Skin of body (tissue), 2 donors: ENCODE data around the gene KIF5A. TPM values are rescaled to one million over a fixed set of nuclear protein-coding genes. Genes with fewer than 3 reads are reported as not detected.
"Not testable (repeated sequence)": the region's sequence is repeated elsewhere in the genome, so short reads cannot be mapped to it uniquely, and the experiment has no call there.

Experiments
- DNase-seq: peaks from one replicate; lab custom pipeline; 2025; lab: John Stamatoyannopoulos, UW
- total RNA-seq: library from RNA; depleted of rRNA; stranded (reverse); fragments of >200 nt; gene quantifications from one replicate; pipeline ENCODE4 v1.2.3, GENCODE V29; 2014

KIF5A gene
- total RNA-seq, 1 donor from 2014 or later: 0.39 TPM

DNA sequence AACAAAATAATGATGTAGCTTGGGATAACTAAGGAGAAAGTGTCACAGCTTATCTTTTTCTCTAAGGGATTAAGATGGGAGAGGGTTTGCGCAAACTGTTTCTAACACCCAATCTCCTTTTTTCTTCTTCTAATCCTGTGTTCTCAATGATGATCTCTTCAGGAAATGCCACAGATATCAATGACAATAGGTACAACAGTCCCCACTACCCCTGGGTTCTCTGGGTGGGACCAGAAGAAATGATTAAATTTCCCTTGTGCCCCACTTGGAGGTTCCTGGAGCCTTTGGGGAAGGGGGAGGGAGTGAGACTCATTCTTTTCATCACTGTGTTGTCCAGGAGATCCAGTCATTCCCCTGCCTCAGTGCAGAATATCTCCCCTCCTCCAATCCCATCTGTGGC lies 32.6 kb downstream of the KIF5A start:
- no peak for DNase-seq

DNA sequence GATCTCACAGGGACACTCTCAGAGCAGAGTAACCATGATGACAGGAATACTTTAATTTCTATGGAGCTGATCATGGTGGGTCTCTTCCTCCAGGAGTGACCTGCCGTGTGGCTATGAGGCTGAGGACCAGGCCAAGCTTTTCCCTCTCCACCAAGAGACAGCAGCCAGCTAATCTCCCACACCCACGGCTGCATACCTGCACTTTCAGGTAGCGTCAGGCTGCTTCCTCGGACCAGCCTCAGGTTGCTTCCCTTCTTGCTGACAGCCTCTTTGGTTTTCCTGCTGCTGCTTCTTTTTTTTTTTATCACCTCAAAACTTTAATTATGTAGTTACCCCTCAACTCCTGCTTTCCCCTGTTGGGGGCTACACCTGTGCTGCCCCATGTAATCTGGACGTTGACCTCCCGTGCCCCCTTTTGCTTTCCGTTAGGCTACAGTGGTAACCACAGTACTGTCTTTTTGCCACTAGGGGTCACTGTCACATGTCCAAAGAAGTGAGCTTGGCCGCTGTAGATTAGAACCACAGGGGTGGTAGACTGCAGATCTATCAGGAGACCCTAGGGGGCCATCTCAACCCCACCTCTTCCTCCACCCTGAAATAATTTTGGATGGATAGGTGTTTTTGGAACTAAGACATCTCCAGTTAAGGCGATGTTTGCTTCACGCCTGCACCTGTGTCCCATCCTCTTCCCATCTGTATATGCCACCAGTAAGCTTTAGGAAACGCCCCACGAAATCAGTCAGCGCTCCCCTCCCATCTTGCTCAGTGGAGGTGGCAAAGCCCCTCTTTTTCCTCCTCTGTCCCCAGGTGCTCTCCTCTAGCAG lies 33.4 kb downstream of the KIF5A start:
- DNase-seq: peak; percentile 73

DNA sequence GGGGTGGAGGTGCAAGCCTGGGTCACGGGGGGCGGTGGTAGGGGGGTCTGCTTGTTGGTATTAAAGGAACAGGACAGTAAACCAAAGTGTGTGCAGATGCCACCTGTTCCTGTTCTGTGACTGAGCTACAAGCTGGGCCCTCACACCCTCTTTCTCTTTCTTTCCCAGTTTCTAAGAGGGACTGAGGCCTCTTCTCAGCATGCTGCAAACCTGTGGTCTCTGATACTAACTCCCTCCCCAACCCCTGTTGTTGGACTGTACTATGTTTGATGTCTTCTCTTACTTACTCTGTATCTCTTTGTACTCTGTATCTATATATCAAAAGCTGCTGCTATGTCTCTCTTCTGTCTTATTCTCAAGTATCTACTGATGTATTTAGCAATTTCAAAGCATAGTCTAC lies 34.2 kb downstream of the KIF5A start:
- DNase-seq: no peak

DNA sequence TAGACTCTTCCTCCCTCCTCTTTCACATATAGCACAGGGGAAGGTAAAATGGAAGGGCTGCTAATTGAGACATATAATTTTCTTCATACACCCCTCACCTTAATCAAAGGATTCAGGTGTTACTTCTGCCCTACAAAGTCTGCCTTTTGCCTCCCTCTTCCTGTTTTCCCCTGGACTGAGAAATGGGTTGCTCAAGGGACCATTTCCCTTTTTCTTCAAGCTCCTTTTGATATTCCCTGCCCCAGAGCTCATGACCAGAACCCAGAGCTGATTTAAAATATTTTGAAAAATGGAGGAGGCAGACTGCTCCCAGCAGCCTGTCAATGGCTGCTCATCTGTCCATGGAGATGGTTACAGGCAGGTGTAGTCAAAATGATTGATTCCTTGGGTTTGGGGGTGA lies 34.8 kb downstream of the KIF5A start:
- no peak for DNase-seq

DNA sequence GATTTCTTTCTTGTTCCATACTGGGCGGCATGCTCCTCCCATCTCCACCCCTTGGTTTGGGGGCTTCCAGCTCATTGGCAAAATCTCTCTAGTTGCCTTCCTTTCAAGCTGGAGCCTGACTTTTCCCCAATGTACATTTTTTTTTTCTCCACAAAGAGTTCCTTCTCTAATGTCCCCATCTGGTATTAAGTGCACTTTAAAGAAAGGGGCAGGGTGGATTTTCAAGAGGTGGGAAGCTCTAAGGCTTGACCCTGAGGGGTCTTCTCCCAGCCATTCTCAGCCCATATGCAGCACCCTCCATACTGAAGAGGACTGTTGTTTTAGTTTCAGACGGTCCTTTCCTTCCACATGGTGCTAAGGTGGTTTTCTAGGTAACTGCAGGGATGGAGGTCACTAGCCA lies 35.3 kb downstream of the KIF5A start:
- no peak for DNase-seq

DNA sequence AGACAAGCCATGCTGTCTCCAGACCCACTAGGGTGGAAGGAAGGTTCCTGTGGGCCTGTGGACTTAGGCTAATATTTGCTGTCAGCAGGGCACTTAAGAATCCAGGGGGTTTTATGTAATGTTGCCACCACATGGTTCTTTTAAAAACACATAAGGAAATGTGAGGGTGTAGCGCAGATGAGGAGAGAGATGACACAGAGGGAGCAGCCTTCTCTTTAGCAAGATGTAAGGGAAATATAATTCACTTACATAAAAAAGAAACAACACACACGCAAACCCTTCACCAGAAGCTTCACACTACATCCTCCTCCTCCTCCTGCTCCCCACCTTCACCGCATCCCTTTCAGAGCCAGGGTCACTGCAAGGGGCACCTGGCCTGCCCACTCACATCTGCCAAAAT lies 36.3 kb downstream of the KIF5A start:
- no peak for DNase-seq

DNA sequence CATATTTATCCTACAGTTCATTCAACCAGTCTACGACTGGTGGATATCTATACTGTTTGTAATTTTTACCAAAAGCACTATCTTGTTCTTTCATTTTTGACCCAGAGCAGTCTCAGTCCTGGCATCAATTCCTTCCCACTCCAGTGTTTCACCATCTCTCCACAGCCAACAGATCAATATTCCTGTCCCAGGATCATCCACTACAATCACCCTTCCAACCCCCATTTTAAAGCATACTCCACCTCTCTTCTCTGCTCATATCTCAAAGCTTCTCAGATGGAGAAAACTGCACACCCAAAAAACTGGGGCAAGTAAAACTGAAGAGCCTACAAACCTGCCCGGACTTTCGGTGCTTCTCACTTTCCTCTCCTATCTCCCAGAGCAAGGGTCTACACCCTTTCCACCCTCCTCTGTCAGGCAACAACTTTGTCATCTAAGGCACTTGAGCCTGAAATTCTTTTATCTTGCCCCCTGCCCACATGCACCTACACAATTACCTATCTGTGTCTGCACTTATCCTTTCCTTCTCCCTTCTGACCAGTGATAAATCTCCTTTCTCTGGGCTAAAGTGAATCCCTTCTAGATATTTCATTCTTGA lies 37.1 kb downstream of the KIF5A start:
- no peak for DNase-seq

DNA sequence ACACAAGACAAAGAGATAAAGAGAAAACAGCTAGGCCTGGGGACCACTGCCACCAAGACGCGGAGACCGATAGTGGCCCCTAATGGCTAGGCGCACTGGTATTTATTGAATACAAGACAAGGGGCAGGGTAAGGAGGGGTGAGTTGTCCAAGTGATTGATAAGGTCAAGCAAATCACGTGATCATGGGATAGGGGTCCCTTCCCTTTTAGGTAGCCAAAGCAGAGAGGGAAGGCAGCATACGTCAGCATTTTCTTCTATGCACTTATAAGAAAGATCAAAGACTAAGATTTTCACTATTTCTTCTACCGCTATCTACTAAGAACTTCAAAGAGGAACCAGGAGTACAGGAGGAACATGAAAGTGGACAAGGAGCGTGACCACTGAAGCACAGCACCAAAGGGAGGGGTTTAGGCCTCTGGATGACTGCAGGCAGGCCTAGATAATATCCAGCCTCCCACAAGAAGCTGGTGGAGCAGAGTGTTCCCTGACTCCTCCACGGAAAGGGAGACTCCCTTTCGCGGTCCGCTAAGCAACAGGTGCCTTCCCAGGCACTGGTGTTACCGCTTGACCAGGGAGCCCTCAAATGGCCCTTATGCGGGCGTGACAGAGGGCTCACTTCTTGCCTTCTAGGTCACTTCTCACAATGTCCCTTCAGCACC lies 39.2 kb downstream of the KIF5A start:
- DNase-seq: not testable (repeated sequence)

DNA sequence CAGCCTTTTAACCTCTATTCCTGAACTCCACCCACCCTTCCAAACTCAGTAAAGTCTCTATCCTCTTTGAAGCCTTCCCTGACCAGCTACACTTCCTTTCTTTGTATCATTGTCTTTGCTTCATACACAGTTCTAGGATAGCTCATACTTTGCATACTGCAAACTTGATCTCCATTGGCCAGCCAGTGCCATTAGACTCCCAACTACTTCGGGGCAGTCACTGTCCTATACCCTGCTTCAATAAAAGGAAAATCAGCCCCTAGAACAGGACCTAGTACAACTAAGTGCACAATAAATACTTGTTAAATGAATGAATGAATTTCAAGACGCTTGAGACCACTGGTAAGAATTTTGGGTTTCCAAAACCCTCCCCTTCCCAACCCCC lies 40.6 kb downstream of the KIF5A start:
- DNase-seq: no peak

DNA sequence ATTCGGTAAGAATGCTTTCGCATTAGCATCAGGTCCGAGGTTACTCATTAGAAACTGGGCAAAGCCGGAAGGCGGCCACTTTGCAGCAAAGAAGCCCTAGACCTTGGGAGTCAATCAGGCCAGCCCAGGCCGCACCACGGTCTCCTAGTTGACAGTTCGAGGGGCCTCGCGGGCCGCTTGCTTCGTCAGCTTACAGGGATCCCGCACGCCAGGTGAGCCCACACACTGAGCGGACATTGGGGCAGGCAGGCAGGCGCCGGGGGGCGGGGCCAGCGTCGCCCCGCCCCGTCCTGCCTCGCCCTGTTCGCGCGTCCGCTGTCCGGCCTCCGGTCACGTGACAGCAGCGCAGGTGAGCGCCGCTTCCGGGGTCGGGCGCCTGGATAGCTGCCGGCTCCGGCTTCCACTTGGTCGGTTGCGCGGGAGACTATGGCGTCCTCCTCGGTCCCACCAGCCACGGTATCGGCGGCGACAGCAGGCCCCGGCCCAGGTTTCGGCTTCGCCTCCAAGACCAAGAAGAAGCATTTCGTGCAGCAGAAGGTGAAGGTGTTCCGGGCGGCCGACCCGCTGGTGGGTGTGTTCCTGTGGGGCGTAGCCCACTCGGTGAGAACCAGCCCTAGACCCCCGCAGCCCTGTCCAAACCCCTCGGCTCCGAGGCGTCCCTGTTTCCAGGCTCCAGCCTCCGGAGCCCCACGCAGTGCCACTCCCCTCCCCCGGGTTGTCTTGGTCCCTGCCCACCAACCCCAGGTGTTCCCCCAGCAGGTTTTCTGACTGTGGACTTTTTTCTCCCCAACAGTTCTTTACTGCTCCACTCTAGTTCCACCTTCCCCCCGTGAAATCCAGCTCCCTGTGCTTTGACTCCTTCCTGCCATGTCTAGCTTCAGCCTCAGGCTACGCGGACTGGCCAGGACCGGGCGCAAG lies 41.3 kb downstream of the KIF5A start, which contains the start of gene PIP4K2C:
Gene PIP4K2C (plus strand): TSS at position 329 of the 918 bp plus-strand sequence. CDS start 98 bp downstream, at position 427.
- no peak for DNase-seq

DNA sequence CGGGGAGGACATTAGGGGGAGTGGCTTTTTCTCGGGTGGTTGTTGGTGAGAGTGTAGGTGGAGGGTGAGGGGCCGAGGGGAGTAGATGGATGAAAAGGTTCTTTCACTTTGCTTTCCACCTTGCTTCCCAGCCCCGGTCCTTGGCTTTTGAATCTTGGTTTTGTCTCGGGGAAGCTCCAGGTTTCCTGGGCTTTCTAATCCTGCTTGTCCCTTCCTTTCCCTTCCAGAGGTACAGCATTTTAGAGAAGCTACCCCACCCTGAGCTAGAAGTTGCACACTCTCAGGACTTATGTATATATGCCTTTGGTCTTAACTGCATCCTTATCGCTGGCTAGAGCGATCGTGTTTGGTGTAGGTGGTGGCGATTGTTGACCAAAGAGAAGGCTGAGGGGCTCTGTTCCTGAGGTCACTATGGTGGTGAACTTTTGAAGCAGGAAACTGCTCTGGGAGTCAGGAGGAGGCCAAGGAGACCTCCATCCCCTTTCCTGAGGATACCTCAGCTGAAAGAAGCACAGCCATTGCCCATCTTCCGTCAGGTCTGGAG lies 42.0 kb downstream of the KIF5A start:
- no peak for DNase-seq

DNA sequence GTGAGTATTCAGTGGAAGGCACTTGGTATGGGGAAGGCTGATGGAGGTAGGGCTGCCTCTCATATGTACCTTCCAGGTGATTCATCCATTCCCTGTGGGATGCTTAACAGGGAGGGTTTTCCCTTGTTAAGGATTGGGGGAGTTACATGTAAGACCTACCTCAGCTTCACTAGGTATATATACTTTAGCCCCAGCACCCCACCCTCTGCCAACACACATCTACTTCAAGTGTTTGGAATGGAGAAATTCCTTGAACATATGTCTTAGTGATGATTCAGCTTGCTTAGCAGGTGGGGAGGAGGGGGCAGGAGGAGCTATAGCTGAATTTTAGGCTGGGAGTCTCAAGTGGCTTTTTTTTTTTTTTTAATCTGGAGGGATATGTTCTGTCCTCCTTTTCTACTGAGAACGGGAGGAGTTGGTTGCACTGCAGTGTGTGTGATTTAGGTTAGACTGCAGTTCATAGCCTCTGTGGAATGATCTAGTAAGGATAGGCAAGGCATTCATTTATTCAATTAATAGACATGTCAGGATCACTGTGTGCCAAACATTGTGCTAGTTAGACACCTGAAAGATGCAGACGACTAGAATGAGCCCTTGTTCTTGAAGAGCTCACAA lies 42.8 kb downstream of the KIF5A start:
- no peak for DNase-seq

DNA sequence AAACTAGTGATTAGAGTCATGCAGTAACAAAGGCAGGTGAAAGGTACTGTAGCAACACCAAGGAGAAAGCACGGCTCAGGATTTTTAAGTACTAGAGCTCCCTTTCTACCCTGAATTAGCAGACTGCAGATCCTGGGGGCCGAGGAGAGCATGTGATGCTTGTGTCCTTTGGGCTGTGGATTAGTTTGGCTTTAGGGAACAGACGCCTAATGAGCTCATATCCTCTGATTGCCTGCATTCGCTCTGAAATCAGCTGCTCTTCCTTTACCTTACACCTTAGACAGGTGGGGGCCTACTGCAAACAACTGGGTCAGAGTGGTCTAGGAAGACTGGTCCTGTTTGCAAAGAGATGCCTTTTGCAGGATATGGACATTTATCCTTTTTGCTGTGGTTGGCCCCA lies 43.3 kb downstream of the KIF5A start:
- DNase-seq: no peak

DNA sequence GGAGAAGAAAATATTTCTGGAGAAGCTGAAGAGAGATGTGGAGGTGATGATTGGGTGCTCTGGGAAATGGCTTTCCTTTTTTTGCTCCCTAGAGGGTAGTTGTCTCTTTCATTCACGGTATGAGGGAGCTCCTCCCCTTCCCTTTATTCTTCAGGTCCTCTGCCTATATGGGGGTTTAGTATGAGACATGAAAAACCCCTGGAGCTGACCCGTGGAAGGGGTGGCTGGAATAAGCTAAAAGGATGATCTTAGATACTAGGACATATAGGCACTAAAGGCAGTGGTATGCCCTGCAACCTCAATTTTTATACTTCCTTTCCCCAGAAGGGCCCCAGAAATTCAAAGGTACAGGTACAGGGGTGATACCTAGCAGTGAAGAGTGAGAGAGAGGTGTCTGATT lies 50.6 kb downstream of the KIF5A start:
- no peak for DNase-seq

DNA sequence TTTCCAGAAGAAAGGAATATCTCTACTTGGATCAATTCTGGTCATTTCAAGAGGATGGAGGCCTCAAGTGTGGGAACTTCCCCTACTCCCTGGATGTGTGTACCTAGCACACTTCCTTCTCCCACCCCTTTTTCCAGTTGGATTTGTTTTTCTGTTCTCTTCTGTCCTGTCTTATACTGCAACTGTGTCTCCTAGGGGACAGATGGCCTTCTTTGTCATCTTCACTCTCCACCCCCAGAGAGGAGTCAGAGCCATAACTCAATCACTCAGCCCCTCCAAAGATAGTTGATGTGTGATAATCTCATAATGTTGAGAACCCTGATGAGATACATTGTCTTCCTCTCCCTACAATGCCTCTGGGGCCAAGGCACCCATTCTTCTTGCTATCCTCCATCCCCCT lies 52.7 kb downstream of the KIF5A start:
- no peak for DNase-seq

DNA sequence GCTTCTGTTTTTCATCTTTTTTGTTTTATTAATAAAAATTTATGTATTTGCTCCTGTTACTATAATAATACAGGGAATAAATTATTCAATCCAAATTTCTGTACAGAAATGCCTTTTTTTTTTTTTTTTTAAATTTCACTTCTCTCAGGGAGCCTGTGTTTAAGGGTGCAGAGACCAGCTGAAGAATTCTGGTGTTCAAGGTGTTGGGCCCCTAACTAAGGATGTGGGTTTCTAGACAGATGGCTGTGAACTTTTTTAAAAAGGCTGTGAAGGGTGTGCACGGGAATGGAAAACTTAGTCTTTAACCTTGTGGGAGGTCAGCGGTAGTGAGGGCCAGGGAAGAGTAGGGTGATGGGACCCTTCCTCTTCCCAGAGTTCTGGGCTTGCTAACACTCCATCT lies 53.5 kb downstream of the KIF5A start:
- DNase-seq: no peak

DNA sequence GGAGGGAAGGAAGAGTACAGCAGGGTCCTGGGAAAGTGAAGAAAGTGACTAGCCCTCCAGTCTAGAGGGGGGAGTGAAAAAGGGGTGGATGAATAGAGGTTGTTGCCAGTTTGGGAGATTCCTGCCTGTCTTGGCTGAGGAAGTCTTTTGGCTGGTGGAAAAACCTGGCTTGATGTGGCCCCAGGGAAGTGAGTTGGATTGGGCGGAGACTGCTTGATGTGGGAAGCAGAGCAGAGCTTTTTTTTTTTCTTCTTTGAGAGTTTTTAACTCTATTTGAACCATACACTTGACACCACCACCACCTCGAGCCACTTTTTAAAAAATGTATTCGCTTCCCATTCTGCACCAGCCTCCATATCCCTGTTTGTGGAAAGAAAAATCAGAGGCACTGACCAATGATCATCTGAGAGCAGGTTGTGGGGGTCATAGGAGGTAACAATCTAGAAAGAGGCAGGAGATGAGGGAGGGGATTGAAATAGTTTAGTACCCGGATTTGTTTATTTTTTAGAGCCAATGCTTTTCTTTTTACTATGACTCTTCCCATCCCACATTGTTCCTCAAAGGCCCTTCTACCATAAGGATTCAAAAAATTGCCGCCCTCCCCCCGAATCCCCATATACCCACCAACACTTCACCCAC lies 54.1 kb downstream of the KIF5A start:
- peak; percentile 56 for DNase-seq

DNA sequence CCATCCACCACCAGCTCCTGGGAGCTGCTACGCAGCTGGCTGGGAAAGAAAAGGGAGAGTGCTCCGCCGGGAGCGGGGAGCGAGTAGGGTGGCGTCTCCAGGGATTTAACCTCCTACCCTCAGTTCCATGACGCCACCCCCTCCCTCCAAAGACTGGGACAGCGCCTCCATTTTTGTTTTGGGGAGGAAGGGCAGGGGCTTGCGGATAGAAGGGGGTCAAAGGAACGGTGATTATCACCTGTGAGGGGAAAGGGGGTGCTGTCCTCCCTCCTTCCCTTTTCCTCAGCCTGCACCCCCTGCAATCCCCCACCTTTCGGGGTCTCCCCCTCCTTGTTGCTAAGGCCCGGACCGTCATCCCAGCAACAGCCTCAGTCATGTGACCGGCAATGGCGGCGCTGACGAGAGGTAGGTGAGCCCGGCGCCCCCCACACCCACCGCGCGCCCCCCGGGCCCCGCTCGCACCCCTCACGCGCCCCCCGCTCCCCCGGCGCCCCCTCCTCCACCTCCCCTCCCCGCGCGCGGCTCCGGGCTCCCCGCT lies 54.7 kb downstream of the KIF5A start, which contains the start of gene DTX3:
Gene DTX3 (plus strand): TSS at position 371 of the 538 bp plus-strand sequence. CDS start 1,694 bp downstream, outside the sequence.
- DNase-seq: no peak

DNA sequence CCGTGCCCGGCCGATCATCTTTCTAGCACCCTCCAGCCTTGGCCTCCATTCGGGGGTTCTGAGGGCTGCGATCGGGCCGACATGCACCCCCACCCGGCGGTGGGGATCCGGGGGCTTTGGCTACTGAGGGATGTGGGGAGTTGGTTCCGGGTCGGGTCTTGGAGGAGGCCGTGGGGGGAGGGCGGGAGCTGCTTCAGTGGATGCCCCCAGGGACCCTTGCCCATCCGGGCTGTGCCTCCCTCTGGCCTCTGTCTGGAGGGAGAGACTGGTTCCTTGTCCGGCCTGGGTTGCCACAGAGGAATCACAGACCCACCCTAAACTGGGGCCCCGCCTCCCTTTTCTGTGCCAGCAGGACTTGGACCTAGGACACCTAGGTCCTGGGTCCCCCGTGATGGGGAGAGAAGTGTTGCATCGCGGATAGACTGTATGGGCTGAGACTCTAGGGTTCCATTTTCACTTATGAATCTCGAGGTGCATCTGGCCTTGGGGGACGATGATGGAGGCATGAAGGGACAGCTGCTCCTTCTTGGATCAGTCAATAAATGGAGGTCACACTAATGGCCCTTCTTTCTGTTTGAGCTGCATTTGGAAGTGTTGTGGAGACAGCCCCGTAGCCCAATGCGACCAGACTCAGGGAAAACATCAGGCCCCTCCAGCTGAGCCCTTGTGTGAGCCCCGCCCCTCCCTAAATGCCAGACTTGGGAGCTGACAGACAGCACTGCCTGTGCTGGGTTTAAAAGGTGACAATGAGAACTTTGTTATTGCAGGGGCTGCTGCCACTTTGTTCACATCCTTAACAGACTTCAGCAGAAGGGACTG lies 55.4 kb downstream of the KIF5A start:
- no peak for DNase-seq
